Caco-2 (cell line): Measurements from ENCODE around the gene KNDC1. TPM values are rescaled to one million over a fixed set of nuclear protein-coding genes. Genes with fewer than 3 reads are reported as not detected.

Source experiments
- BruUV-seq: library from RNA; stranded (reverse); fragments of 400-500 nt; replicated peaks from 2 replicates; lab custom pipeline; 2021; lab: Mats Ljungman, UMichigan
- CTCF ChIA-PET: fragments of 300-600 bp; sonication (Branson Sonifier 250); formaldehyde crosslinking; loops from one replicate; lab custom pipeline; 2022; ENCODE audit warnings: antibody characterized with exemption; lab: Charles Lee
- POLR2A ChIA-PET: fragments of 300-600 bp; sonication (Branson Sonifier 250); formaldehyde crosslinking; loops from one replicate; lab custom pipeline; 2022; ENCODE audit warnings: antibody characterized with exemption; lab: Charles Lee
- DNase-seq, 2 experiments: peaks; one replicate each; pipeline versions ENCODE4 v3.0.0 to v3.0.0-alpha.2; 2020 to 2022
- H3K27me3 ChIP-seq: replicated peaks from 2 replicates; pipeline ENCODE4 v1.6.0; 2011; ENCODE audit warnings: low read length; ENCODE audit not compliant: control insufficient read depth, insufficient read depth
- H3K36me3 ChIP-seq: 2 replicates; pipeline ENCODE4 v1.5.1; 2011; ENCODE audit warnings: low read length; ENCODE audit not compliant: control insufficient read depth, insufficient read depth
- H3K4me1 ChIP-seq: fragments of 250-450 bp; sonication (Bioruptor Pico); 2 replicates; pipeline ENCODE4 v1.5.1; 2020; ENCODE audit warnings: mild to moderate bottlenecking
- H3K4me3 ChIP-seq: 2 replicates; pipeline ENCODE4 v1.5.1; 2011; ENCODE audit warnings: low read depth, mild to moderate bottlenecking, control low read depth, low read length
- H3K9me3 ChIP-seq: fragments of 250-450 bp; sonication (Bioruptor Pico); 2 replicates; pipeline ENCODE4 v1.5.1; 2020; ENCODE audit warnings: mild to moderate bottlenecking, moderate library complexity
- H3K27ac Mint-ChIP-seq: one replicate; pipeline ENCODE4 v1.8.0; 2022; ENCODE audit warnings: mixed read lengths; ENCODE audit not compliant: unreplicated experiment
- H3K27me3 Mint-ChIP-seq: one replicate; pipeline ENCODE4 v1.8.0; 2022; ENCODE audit warnings: mixed read lengths; ENCODE audit not compliant: insufficient read depth, unreplicated experiment
- H3K36me3 Mint-ChIP-seq: one replicate; pipeline ENCODE4 v1.8.0; 2022; ENCODE audit warnings: mild to moderate bottlenecking, mixed read lengths; ENCODE audit not compliant: insufficient read depth, unreplicated experiment
- H3K4me1 Mint-ChIP-seq: one replicate; pipeline ENCODE4 v1.8.0; 2022; ENCODE audit warnings: low read depth, mixed read lengths; ENCODE audit not compliant: unreplicated experiment
- H3K4me3 Mint-ChIP-seq: one replicate; pipeline ENCODE4 v1.8.0; 2022; ENCODE audit warnings: mild to moderate bottlenecking, moderate library complexity, mixed read lengths; ENCODE audit not compliant: unreplicated experiment
- H3K9me3 Mint-ChIP-seq: one replicate; pipeline ENCODE4 v1.8.0; 2022; ENCODE audit warnings: mixed read lengths; ENCODE audit not compliant: unreplicated experiment
- CTCF ChIP-seq, 2 experiments: fragments of 200-600 bp in 1 of 2; IDR thresholded peaks; 1 replicate in 1 of 2; 2 replicates in 1 of 2; pipeline versions ENCODE4 v1.5.1 to v1.8.0; 2011 to 2022; ENCODE audit warnings: antibody characterized with exemption in 1 of 2, control low read depth in 1 of 2, inconsistent platforms in 1 of 2, low read depth in 1 of 2, low read length in 1 of 2, mild to moderate bottlenecking in 1 of 2, moderate library complexity in 1 of 2; ENCODE audit not compliant: insufficient read depth in 1 of 2, severe bottlenecking in 1 of 2, unreplicated experiment in 1 of 2
- intact Hi-C: fragments of 100-400 bp; cut with micrococcal nuclease; formaldehyde crosslinking; loops from one replicate; pipeline ENCODE4 v1.10.0; 2022; ENCODE audit not compliant: unreplicated experiment
- total RNA-seq: library from RNA; stranded (reverse); gene quantifications from 2 replicates; pipeline ENCODE4 v1.2.3, GENCODE V29; 2022

Gene KNDC1
- total RNA-seq, 1 experiment from 2014 or later: 3.2 TPM

GRCh38 chr10:133123746-133124356, 36.2 kb upstream of the KNDC1 start:
- H3K27ac Mint-ChIP-seq: no peak overlapping the region

GRCh38 chr10:133124357-133125211, 35.4 kb upstream of the KNDC1 start:
- peaks cover 6% of the 10 kb centered on the region for H3K36me3 Mint-ChIP-seq
- BruUV-seq: no TSS peak
- intact Hi-C loops: loop anchor here (1.0 kb wide), 1 partner anchor 184 kb away; no protein-coding TSS in a partner anchor
- H3K4me1 Mint-ChIP-seq: peaks cover 7% of the 10 kb centered on the region
- ChIA-PET POLR2A (no interaction called here), CTCF (interaction anchor here (0.7 to 1.8 kb wide), 6 partner anchors 14 to 220 kb away, joined by 3 to 11 read pairs (median 3); no protein-coding TSS in a partner anchor)
- H3K27me3 Mint-ChIP-seq: peaks cover 13% of the 10 kb centered on the region
- peak; percentile 38 to 84 for DNase-seq
- no peaks in the 10 kb centered on the region for H3K9me3 Mint-ChIP-seq
- Histone ChIP-seq H3K36me3 (no peaks in the 10 kb centered on the region), H3K9me3 (peaks cover 9% of the 10 kb centered on the region), H3K4me3 (no peak overlapping the region), H3K27me3 (no peaks in the 10 kb centered on the region; the same call in 1 of the 2 replicates), H3K4me1 (no peaks in the 10 kb centered on the region; the same call in 1 of the 2 replicates)
- peak; percentile 75 to 97 for TF ChIP-seq CTCF (IDR thresholded peaks at IDR 0.05; ENCODE audit: insufficient read depth in 1 of 2, low read depth in 1 of 2, low read length in 1 of 2, severe bottlenecking in 1 of 2, unreplicated experiment in 1 of 2)
- H3K4me3 Mint-ChIP-seq: no peak overlapping the region
- H3K27ac Mint-ChIP-seq: no peak overlapping the region

More at GRCh38 chr10:133123746-133124356, 36.2 kb upstream of the KNDC1 start:
- ChIA-PET POLR2A (no interaction called here), CTCF (interaction anchor here (0.7 to 2.2 kb wide), 6 partner anchors 179 to 219 kb away, joined by 3 to 11 read pairs (median 4); no protein-coding TSS in a partner anchor)
- no TSS peak for BruUV-seq
- H3K9me3 ChIP-seq: peaks cover 14% of the 10 kb centered on the region
- no peaks in the 10 kb centered on the region for H3K36me3 ChIP-seq
- H3K9me3 Mint-ChIP-seq: peaks cover 7% of the 10 kb centered on the region
- no peak overlapping the region for H3K4me3 Mint-ChIP-seq
- H3K36me3 Mint-ChIP-seq: peaks cover 6% of the 10 kb centered on the region
- no peaks in the 10 kb centered on the region; the same call in 1 of the 2 replicates for H3K27me3 ChIP-seq
- TF ChIP-seq CTCF (IDR thresholded peaks at IDR 0.05; ENCODE audit: insufficient read depth in 1 of 2, low read depth in 1 of 2, low read length in 1 of 2, severe bottlenecking in 1 of 2, unreplicated experiment in 1 of 2): no peak
- no peaks in the 10 kb centered on the region; the same call in 1 of the 2 replicates for H3K4me1 ChIP-seq
- no peak for DNase-seq
- intact Hi-C loops: loop anchor here (1.0 kb wide), 1 partner anchor 184 kb away; no protein-coding TSS in a partner anchor
- peaks cover 7% of the 10 kb centered on the region for H3K4me1 Mint-ChIP-seq
- no peak overlapping the region for H3K4me3 ChIP-seq
- H3K27me3 Mint-ChIP-seq: peaks cover 17% of the 10 kb centered on the region

- no TSS peak for BruUV-seq
Measured at GRCh38 chr10:133125901-133126300, 34.1 kb upstream of the KNDC1 start.

More at GRCh38 chr10:133125901-133126300, 34.1 kb upstream of the KNDC1 start:
- peaks cover 7% of the 10 kb centered on the region for H3K4me1 Mint-ChIP-seq
- H3K36me3 Mint-ChIP-seq: peaks cover 6% of the 10 kb centered on the region
- POLR2A ChIA-PET: no interaction called here
- H3K4me3 ChIP-seq: no peak overlapping the region
- no peak for DNase-seq
- H3K9me3 Mint-ChIP-seq: no peaks in the 10 kb centered on the region
- no peak overlapping the region for H3K27ac Mint-ChIP-seq
- H3K4me1 ChIP-seq: no peaks in the 10 kb centered on the region; the same call in 1 of the 2 replicates
- no peak for TF ChIP-seq CTCF (IDR thresholded peaks at IDR 0.05; ENCODE audit: insufficient read depth in 1 of 2, low read depth in 1 of 2, low read length in 1 of 2, severe bottlenecking in 1 of 2, unreplicated experiment in 1 of 2)
- peaks cover 16% of the 10 kb centered on the region for H3K27me3 Mint-ChIP-seq
- intact Hi-C loops: no loop called here
- H3K36me3 ChIP-seq: no peaks in the 10 kb centered on the region
- peaks cover 8% of the 10 kb centered on the region for H3K9me3 ChIP-seq
- H3K27me3 ChIP-seq: no peaks in the 10 kb centered on the region; the same call in 1 of the 2 replicates
- CTCF ChIA-PET: interaction anchor here (1.8 kb wide), 1 partner anchor 187 kb away, joined by 11 read pairs; no protein-coding TSS in a partner anchor
- no peak overlapping the region for H3K4me3 Mint-ChIP-seq
